Measurements from ENCODE around the gene GRIK3. TPM values are rescaled to one million over a fixed set of nuclear protein-coding genes. Genes with fewer than 3 reads are reported as not detected.

GRIK3 gene
- total and polyA plus RNA-seq, 7 donors, result 0.03 to 0.15 (median 0.04) TPM; not detected in 2

DNA sequence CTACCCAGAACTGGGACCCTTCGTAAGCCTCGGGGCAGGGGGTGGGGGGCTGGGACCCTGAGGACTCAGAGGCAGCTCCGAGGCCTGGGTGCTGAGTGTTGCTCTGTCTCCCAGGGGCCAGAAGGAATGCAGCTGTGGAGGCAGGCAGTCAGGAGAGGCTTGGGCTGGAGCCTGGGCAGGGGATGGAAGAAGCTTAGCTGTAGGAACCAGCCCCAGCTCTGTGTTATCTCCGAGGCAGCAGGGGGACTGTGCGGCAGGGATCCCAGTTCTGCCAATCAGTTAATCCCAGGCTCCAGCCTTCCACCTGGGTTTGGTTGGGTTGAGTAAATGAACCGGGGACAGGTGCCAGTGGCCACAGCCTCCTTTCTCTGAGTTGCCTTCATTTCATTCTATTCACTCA lies 8.2 kb upstream of the GRIK3 start:
- Histone ChIP-seq H3K4me1 (no peaks in the 10 kb centered on the region), H3K36me3 (ENCODE audit: insufficient read depth in 1 of 2, low read depth in 1 of 2) (no peaks in the 10 kb centered on the region), H3K9me3 (no peaks in the 10 kb centered on the region), H3K4me3 (no peak overlapping the region), H3K27ac (no peak overlapping the region), H3K27me3 (ENCODE audit: insufficient read depth in 3 of 3, low read length in 2 of 3) (peaks cover 3 to 82% (median 20%) of the 10 kb centered on the region in 3 donors)
- no peak for ATAC-seq
- TF ChIP-seq, protein P1, sequence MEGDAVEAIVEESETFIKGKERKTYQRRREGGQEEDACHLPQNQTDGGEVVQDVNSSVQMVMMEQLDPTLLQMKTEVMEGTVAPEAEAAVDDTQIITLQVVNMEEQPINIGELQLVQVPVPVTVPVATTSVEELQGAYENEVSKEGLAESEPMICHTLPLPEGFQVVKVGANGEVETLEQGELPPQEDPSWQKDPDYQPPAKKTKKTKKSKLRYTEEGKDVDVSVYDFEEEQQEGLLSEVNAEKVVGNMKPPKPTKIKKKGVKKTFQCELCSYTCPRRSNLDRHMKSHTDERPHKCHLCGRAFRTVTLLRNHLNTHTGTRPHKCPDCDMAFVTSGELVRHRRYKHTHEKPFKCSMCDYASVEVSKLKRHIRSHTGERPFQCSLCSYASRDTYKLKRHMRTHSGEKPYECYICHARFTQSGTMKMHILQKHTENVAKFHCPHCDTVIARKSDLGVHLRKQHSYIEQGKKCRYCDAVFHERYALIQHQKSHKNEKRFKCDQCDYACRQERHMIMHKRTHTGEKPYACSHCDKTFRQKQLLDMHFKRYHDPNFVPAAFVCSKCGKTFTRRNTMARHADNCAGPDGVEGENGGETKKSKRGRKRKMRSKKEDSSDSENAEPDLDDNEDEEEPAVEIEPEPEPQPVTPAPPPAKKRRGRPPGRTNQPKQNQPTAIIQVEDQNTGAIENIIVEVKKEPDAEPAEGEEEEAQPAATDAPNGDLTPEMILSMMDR (IDR thresholded peaks at IDR 0.05), result no peak
- intact Hi-C loops (cut with DNase I), result no loop called here
- 37 to 59% (median 44%) methylated on average over 6 of the region's 6 CpGs for WGBS, 3 donors
- no peak for DNase-seq

DNA sequence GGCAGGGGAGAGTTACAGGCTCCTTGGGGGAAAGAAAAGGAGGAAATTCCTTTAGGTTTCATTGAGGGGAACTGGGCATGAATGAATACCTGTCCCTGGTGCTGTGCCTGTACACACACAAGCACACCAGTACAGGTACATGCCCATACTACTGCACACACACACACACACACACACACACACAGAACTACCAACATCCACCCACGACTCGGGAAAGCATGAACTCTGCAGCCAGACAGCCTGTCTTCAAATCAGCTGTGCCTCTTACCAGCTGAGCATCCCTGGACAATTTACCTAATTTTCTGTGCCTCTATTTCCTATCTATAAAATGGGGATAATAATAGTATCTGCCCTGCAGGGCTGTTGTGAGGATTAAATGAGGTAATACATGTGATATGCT lies 7.2 kb upstream of the GRIK3 start:
- H3K4me3 ChIP-seq, result no peak overlapping the region
- DNase-seq (no peak), ATAC-seq (no peak)
- intact Hi-C loops (cut with DNase I), result no loop called here
- TF ChIP-seq, protein P1 (IDR thresholded peaks at IDR 0.05), result no peak
- no peaks in the 10 kb centered on the region for H3K9me3 ChIP-seq
- WGBS, 3 donors, result 48 to 64% (median 60%) methylated on average over 2 of the region's 2 CpGs
- no peaks in the 10 kb centered on the region for H3K4me1 ChIP-seq
- H3K27ac ChIP-seq, result no peak overlapping the region
- H3K36me3 ChIP-seq (ENCODE audit: insufficient read depth in 1 of 2, low read depth in 1 of 2), result no peaks in the 10 kb centered on the region
- H3K27me3 ChIP-seq (ENCODE audit: insufficient read depth in 3 of 3, low read length in 2 of 3), result peaks cover 3 to 84% (median 18%) of the 10 kb centered on the region in 3 donors

DNA sequence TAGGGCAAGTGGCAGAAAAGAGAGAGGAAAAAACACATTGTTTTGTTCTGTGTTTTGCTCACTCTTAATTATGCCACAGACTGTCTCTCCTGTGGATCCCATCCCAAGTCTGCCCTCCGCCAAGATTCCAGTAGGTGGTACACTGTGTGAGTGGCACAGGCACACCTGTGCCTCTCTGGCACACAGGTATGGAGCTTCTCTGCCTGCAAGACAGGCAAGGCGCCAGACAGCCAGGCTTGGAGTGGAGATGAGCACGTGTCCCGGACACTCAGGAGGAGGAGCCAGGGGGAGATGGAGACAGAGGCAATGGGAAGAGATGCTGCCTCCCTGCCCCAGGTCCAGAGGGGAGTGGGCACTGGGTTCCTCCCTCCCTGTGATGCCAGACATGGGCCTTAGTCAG lies 6.5 kb upstream of the GRIK3 start:
- no peaks in the 10 kb centered on the region for H3K36me3 ChIP-seq (ENCODE audit: insufficient read depth in 1 of 2, low read depth in 1 of 2)
- H3K4me3 ChIP-seq, result no peak overlapping the region
- peaks cover 3 to 84% (median 21%) of the 10 kb centered on the region in 3 donors for H3K27me3 ChIP-seq (ENCODE audit: insufficient read depth in 3 of 3, low read length in 2 of 3)
- intact Hi-C loops (cut with DNase I), result no loop called here
- H3K9me3 ChIP-seq, result no peaks in the 10 kb centered on the region
- TF ChIP-seq, protein P1 (IDR thresholded peaks at IDR 0.05), result no peak
- WGBS, 3 donors, result 32 to 42% (median 35%) methylated on average over 4 of the region's 4 CpGs
- H3K4me1 ChIP-seq, result no peaks in the 10 kb centered on the region
- DNase-seq (no peak), ATAC-seq (no peak)
- no peak overlapping the region for H3K27ac ChIP-seq

DNA sequence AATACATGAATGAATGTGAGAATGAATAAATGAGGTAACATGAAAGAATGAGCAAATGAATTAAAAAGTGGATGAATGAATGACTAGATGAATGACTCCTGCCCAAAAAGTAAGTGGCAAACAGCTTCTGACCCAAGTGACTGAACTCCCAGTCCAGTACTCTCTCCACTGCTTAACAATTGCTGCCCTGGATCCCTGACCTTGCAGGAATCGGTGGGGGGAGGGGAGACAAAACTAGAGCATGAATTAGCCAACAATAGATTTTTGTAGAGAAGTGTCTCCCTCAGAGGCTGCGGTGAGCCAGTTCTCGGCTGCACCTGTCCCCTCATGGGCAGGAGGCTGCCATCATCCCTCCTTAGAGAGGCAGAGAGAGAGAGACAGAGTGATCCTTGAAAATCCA lies 5.9 kb upstream of the GRIK3 start:
- WGBS, 3 donors, result 10 to 22% (median 20%) methylated on average over 3 of the region's 3 CpGs
- H3K9me3 ChIP-seq, result no peaks in the 10 kb centered on the region
- H3K36me3 ChIP-seq (ENCODE audit: insufficient read depth in 1 of 2, low read depth in 1 of 2), result no peaks in the 10 kb centered on the region
- no peak overlapping the region for H3K4me3 ChIP-seq
- intact Hi-C loops (cut with DNase I), result no loop called here
- DNase-seq (no peak), ATAC-seq (no peak)
- H3K27me3 ChIP-seq (ENCODE audit: insufficient read depth in 3 of 3, low read length in 2 of 3), result peaks cover 3 to 88% (median 24%) of the 10 kb centered on the region in 3 donors
- no peaks in the 10 kb centered on the region for H3K4me1 ChIP-seq
- no peak overlapping the region for H3K27ac ChIP-seq
- TF ChIP-seq, protein P1 (IDR thresholded peaks at IDR 0.05), result no peak
